CD4-positive, alpha-beta T cell treated with Interleukin-1 beta for 1 hour (primary cell): ENCODE data around the gene CSN3.

Source experiments
- DNase-seq, 2 donors: peaks; one replicate each; pipeline ENCODE4 v3.0.0-alpha.2; 2020 to 2022

Gene CSN3

GRCh38 chr4:70298051-70298450, 55.7 kb downstream of the CSN3 start:
- DNase-seq, result no peak

GRCh38 chr4:70299643-70300042, 57.2 kb downstream of the CSN3 start:
- no peak for DNase-seq

GRCh38 chr4:70300215-70300614, 57.8 kb downstream of the CSN3 start:
- no peak for DNase-seq
